IPS DF 6.9 (cell line): ENCODE measurements around the gene IPO11.

ENCODE experiments used
- DNase-seq: peaks from one replicate; pipeline ENCODE4 v3.0.0-alpha.2; 2013; ENCODE audit warnings: low read depth, low spot score
- H3K27ac ChIP-seq: one replicate; pipeline ENCODE4 v1.5.1; 2013; ENCODE audit warnings: low read length, control low read depth
- H3K27me3 ChIP-seq: 2 replicates; pipeline ENCODE4 v1.6.1; 2013; ENCODE audit warnings: mild to moderate bottlenecking, low read length; ENCODE audit not compliant: control insufficient read depth, insufficient read depth
- H3K36me3 ChIP-seq: 2 replicates; pipeline ENCODE4 v1.6.1; 2013; ENCODE audit warnings: low read length; ENCODE audit not compliant: control insufficient read depth, insufficient read depth
- H3K4me1 ChIP-seq: 2 replicates; pipeline ENCODE4 v1.6.1; 2013; ENCODE audit warnings: low read length; ENCODE audit not compliant: control insufficient read depth, insufficient read depth
- H3K4me3 ChIP-seq: 2 replicates; pipeline ENCODE4 v1.5.1; 2013; ENCODE audit warnings: mild to moderate bottlenecking, low read length
- H3K9me3 ChIP-seq: 2 replicates; pipeline ENCODE4 v1.6.1; 2013; ENCODE audit warnings: low read length, inconsistent platforms; ENCODE audit not compliant: control insufficient read depth, insufficient read depth
- WGBS: extraction: QIAGEN DNeasy Blood & Tissue Kit; methylation state at CpG from one replicate; pipeline ENCODE4 v1.1.7; 2013; ENCODE audit warnings: mixed read lengths, missing lambda C conversion rate; ENCODE audit not compliant: insufficient read length, insufficient coverage; 5-methylcytosine and 5-hydroxymethylcytosine counted together

Gene IPO11

GRCh38 chr5:62581836-62582597 is 169.5 kb downstream of the IPO11 start:
- WGBS = no CpG with 5 or more reads among the region's 8 CpGs
- DNase-seq = no peak
- H3K27me3 ChIP-seq = no peaks in the 10 kb centered on the region
- H3K27ac ChIP-seq = no peak overlapping the region
- no peak overlapping the region for H3K4me3 ChIP-seq
- H3K36me3 ChIP-seq = no peaks in the 10 kb centered on the region
- H3K4me1 ChIP-seq = no peaks in the 10 kb centered on the region
- no peaks in the 10 kb centered on the region for H3K9me3 ChIP-seq

GRCh38 chr5:62584391-62584790 is 171.8 kb downstream of the IPO11 start:
- Histone ChIP-seq H3K9me3 (no peaks in the 10 kb centered on the region), H3K4me1 (no peaks in the 10 kb centered on the region), H3K27me3 (no peaks in the 10 kb centered on the region), H3K4me3 (no peak overlapping the region), H3K36me3 (no peaks in the 10 kb centered on the region), H3K27ac (no peak overlapping the region)
- DNase-seq = no peak
- WGBS = no CpG with 5 or more reads among the region's 3 CpGs

GRCh38 chr5:62585306-62585705 is 172.7 kb downstream of the IPO11 start:
- DNase-seq = no peak
- H3K27me3 ChIP-seq = no peaks in the 10 kb centered on the region
- H3K4me3 ChIP-seq = no peak overlapping the region
- H3K27ac ChIP-seq = no peak overlapping the region
- H3K36me3 ChIP-seq = no peaks in the 10 kb centered on the region
- no peaks in the 10 kb centered on the region for H3K9me3 ChIP-seq
- H3K4me1 ChIP-seq = no peaks in the 10 kb centered on the region
- no CpG with 5 or more reads among the region's 2 CpGs for WGBS

- Histone ChIP-seq H3K4me3 (no peak overlapping the region), H3K9me3 (no peaks in the 10 kb centered on the region), H3K27ac (no peak overlapping the region), H3K36me3 (no peaks in the 10 kb centered on the region), H3K27me3 (no peaks in the 10 kb centered on the region), H3K4me1 (no peaks in the 10 kb centered on the region)
- DNase-seq = no peak
Observed at GRCh38 chr5:62585751-62586150, 173.2 kb downstream of the IPO11 start.

GRCh38 chr5:62587737-62588136 is 175.2 kb downstream of the IPO11 start:
- Histone ChIP-seq H3K9me3 (no peaks in the 10 kb centered on the region), H3K27ac (no peak overlapping the region), H3K4me1 (no peaks in the 10 kb centered on the region), H3K4me3 (no peak overlapping the region), H3K27me3 (no peaks in the 10 kb centered on the region), H3K36me3 (no peaks in the 10 kb centered on the region)
- no CpG with 5 or more reads among the region's 3 CpGs for WGBS
- no peak for DNase-seq

- WGBS = no CpG with 5 or more reads among the region's 4 CpGs
- Histone ChIP-seq H3K4me1 (no peaks in the 10 kb centered on the region), H3K27ac (no peak overlapping the region)
Observed at GRCh38 chr5:62588668-62589067, 176.1 kb downstream of the IPO11 start.

GRCh38 chr5:62589504-62589903 is 176.9 kb downstream of the IPO11 start:
- no peak for DNase-seq
- H3K4me1 ChIP-seq = peaks cover 3% of the 10 kb centered on the region; the same call in 1 of the 2 replicates
- no peaks in the 10 kb centered on the region for H3K9me3 ChIP-seq
- H3K4me3 ChIP-seq = no peak overlapping the region
- H3K27me3 ChIP-seq = no peaks in the 10 kb centered on the region
- no peak overlapping the region for H3K27ac ChIP-seq
- no peaks in the 10 kb centered on the region for H3K36me3 ChIP-seq
- WGBS = no CpG with 5 or more reads among the region's 2 CpGs

More at GRCh38 chr5:62588668-62589067, 176.1 kb downstream of the IPO11 start:
- DNase-seq = no peak
- no peaks in the 10 kb centered on the region for H3K9me3 ChIP-seq
- H3K27me3 ChIP-seq = no peaks in the 10 kb centered on the region
- H3K36me3 ChIP-seq = no peaks in the 10 kb centered on the region
- H3K4me3 ChIP-seq = no peak overlapping the region

- H3K27me3 ChIP-seq = no peaks in the 10 kb centered on the region
- DNase-seq = no peak
- H3K9me3 ChIP-seq = no peaks in the 10 kb centered on the region
- H3K27ac ChIP-seq = no peak overlapping the region
- no CpG with 5 or more reads among the region's 2 CpGs for WGBS
- no peak overlapping the region for H3K4me3 ChIP-seq
- no peaks in the 10 kb centered on the region for H3K36me3 ChIP-seq
- H3K4me1 ChIP-seq = peaks cover 5% of the 10 kb centered on the region; the same call in 1 of the 2 replicates
Observed at GRCh38 chr5:62590387-62590786, 177.8 kb downstream of the IPO11 start.

GRCh38 chr5:62592558-62592957 is 180.0 kb downstream of the IPO11 start:
- Histone ChIP-seq H3K36me3 (no peaks in the 10 kb centered on the region), H3K27ac (no peak overlapping the region), H3K9me3 (no peaks in the 10 kb centered on the region), H3K4me1 (peaks cover 5% of the 10 kb centered on the region; the same call in 1 of the 2 replicates), H3K4me3 (no peak overlapping the region), H3K27me3 (no peaks in the 10 kb centered on the region)
- no peak for DNase-seq
- WGBS = no CpG with 5 or more reads among the region's 8 CpGs

GRCh38 chr5:62593331-62593730 is 180.8 kb downstream of the IPO11 start:
- DNase-seq = no peak
- Histone ChIP-seq H3K27me3 (no peaks in the 10 kb centered on the region), H3K27ac (no peak overlapping the region), H3K4me1 (peaks cover 5% of the 10 kb centered on the region; the same call in 1 of the 2 replicates), H3K9me3 (no peaks in the 10 kb centered on the region), H3K4me3 (no peak overlapping the region), H3K36me3 (no peaks in the 10 kb centered on the region)
- WGBS = no CpG with 5 or more reads among the region's 1 CpG
